T-cell (primary cell): Measurements from ENCODE around the gene DBNDD1. TPM values are rescaled to one million over a fixed set of nuclear protein-coding genes. Genes with fewer than 3 reads are reported as not detected.

ENCODE experiments used
- ATAC-seq, 4 experiments: fragments of 200-7000 bp in 3 of 4; fragments of 150-1000 bp in 1 of 4; cut with Tn5 transposase; replicated peaks in 1 of 4; 1 replicate in 3 of 4; 2 replicates in 1 of 4; pipeline ENCODE4 v1.10.0; 2021; ENCODE audit warnings: moderate library complexity in 3 of 4, mild to moderate bottlenecking in 2 of 4, moderate number of reproducible peaks in 1 of 4
- CTCF ChIA-PET, 2 donors: fragments of 300-600 bp; sonication (Branson Sonifier 250); formaldehyde crosslinking; loops; one replicate each; lab custom pipeline; 2022; ENCODE audit warnings: antibody characterized with exemption in 2 of 2; lab: Charles Lee
- POLR2A ChIA-PET, 2 donors: fragments of 300-600 bp; sonication (Branson Sonifier 250); formaldehyde crosslinking; loops; one replicate each; lab custom pipeline; 2022; ENCODE audit warnings: antibody characterized with exemption in 2 of 2; lab: Charles Lee
- DNase-seq, 35 experiments: peaks; one replicate each; pipeline versions ENCODE4 v3.0.0 to v3.0.0-alpha.2; 2013 to 2023
- H3K27ac ChIP-seq: one replicate; pipeline ENCODE4 v1.5.1; 2013; ENCODE audit warnings: low read length
- H3K27me3 ChIP-seq, 2 experiments: replicated peaks in 1 of 2; 1 replicate in 1 of 2; 2 replicates in 1 of 2; pipeline versions ENCODE4 v1.6.1 to v1.7.0; 2013; ENCODE audit warnings: low read length in 1 of 2, mixed read lengths in 1 of 2; ENCODE audit not compliant: control insufficient read depth in 2 of 2, insufficient read depth in 2 of 2; ENCODE audit errors: extremely low read depth in 1 of 2
- H3K36me3 ChIP-seq, 2 donors: 1 replicate in 1 of 2; 2 replicates in 1 of 2; pipeline versions ENCODE4 v1.6.1 to v1.7.0; 2013; ENCODE audit warnings: low read length in 1 of 2; ENCODE audit not compliant: control insufficient read depth in 2 of 2, insufficient read depth in 1 of 2; ENCODE audit errors: extremely low read depth in 1 of 2
- H3K4me1 ChIP-seq, 2 experiments: 1 replicate in 1 of 2; 2 replicates in 1 of 2; pipeline versions ENCODE4 v1.6.1 to v1.7.0; 2013; ENCODE audit warnings: low read length in 2 of 2, mixed read lengths in 1 of 2; ENCODE audit not compliant: insufficient read depth in 2 of 2, control insufficient read depth in 1 of 2; ENCODE audit errors: extremely low read depth in 1 of 2
- H3K4me3 ChIP-seq, 2 donors: 1 replicate in 1 of 2; 2 replicates in 1 of 2; pipeline versions ENCODE4 v1.5.1 to v1.7.0; 2013; ENCODE audit warnings: mild to moderate bottlenecking in 2 of 2, low read length in 1 of 2, moderate library complexity in 1 of 2; ENCODE audit not compliant: control insufficient read depth in 1 of 2; ENCODE audit errors: extremely low read depth in 1 of 2
- H3K9me3 ChIP-seq: 2 replicates; pipeline ENCODE4 v1.7.0; 2013
- H3K27ac Mint-ChIP-seq, 2 donors: one replicate each; pipeline ENCODE4 v1.8.0; 2020 to 2021; ENCODE audit warnings: mild to moderate bottlenecking in 2 of 2, mixed read lengths in 2 of 2
- H3K27me3 Mint-ChIP-seq, 2 donors: one replicate each; pipeline ENCODE4 v1.8.0; 2021 to 2022; ENCODE audit warnings: mixed read lengths in 2 of 2
- H3K36me3 Mint-ChIP-seq: one replicate; pipeline ENCODE4 v1.8.0; 2021; ENCODE audit warnings: mixed read lengths
- H3K4me1 Mint-ChIP-seq, 3 donors: one replicate each; pipeline ENCODE4 v1.8.0; 2020 to 2022; ENCODE audit warnings: mixed read lengths in 3 of 3, mild to moderate bottlenecking in 1 of 3
- H3K4me3 Mint-ChIP-seq, 3 donors: one replicate each; pipeline ENCODE4 v1.8.0; 2020 to 2022; ENCODE audit warnings: mild to moderate bottlenecking in 3 of 3, mixed read lengths in 3 of 3, moderate library complexity in 3 of 3
- H3K9me3 Mint-ChIP-seq, 3 donors: one replicate each; pipeline ENCODE4 v1.8.0; 2020 to 2022; ENCODE audit warnings: mixed read lengths in 3 of 3
- WGBS: methylation state at CpG from one replicate; pipeline ENCODE4 v1.1.5; 2013; ENCODE audit warnings: missing lambda C conversion rate; ENCODE audit not compliant: insufficient coverage; 5-methylcytosine and 5-hydroxymethylcytosine counted together
- total RNA-seq, 35 experiments: library from RNA in 6 of 35; stranded (reverse) in 6 of 35; fragments of 120-200 nt in 1 of 35; gene quantifications; one replicate each; pipeline versions ENCODE4 v1.2.1 to v1.2.4 and lab custom pipeline; 2013 to 2026

DBNDD1 gene
- total RNA-seq, 5 donors from 2014 or later (not counting 1 experiment from before 2014, with no cell fraction given): 0.70 to 3.6 (median 0.88) TPM

- H3K27me3 ChIP-seq: no peaks in the 10 kb centered on the region
- H3K36me3 ChIP-seq: peaks cover 17 to 23% of the 10 kb centered on the region in 2 donors
- POLR2A ChIA-PET: no interaction called here
- no peaks in the 10 kb centered on the region for H3K9me3 Mint-ChIP-seq
- ATAC-seq (no peak), DNase-seq (no peak)
- H3K27me3 Mint-ChIP-seq: no peaks in the 10 kb centered on the region
- no peaks in the 10 kb centered on the region for H3K4me1 ChIP-seq
- 100% methylated on average over 3 of the region's 10 CpGs for WGBS
- no peak overlapping the region for H3K27ac ChIP-seq
- no peak overlapping the region for H3K27ac Mint-ChIP-seq
- no peak overlapping the region for H3K4me3 ChIP-seq
- CTCF ChIA-PET: no interaction called here
- no peaks in the 10 kb centered on the region for H3K9me3 ChIP-seq
- no peak overlapping the region for H3K4me3 Mint-ChIP-seq
- H3K36me3 Mint-ChIP-seq: peaks cover 42% of the 10 kb centered on the region
- H3K4me1 Mint-ChIP-seq: peaks cover 0 to 11% (median 0%) of the 10 kb centered on the region in 3 donors
These were observed 60.7 kb downstream of the DBNDD1 start for GRCh38 chr16:89958596-89958995.

GRCh38 chr16:89958068-89958467 is 61.2 kb downstream of the DBNDD1 start:
- Mint-ChIP-seq H3K36me3 (peaks cover 40% of the 10 kb centered on the region), H3K9me3 (no peaks in the 10 kb centered on the region), H3K27me3 (no peaks in the 10 kb centered on the region), H3K27ac (no peak overlapping the region), H3K4me1 (peaks cover 0 to 12% (median 0%) of the 10 kb centered on the region in 3 donors), H3K4me3 (no peak overlapping the region)
- CTCF ChIA-PET: no interaction called here
- peaks cover 17 to 23% of the 10 kb centered on the region in 2 donors for H3K36me3 ChIP-seq
- no peak overlapping the region for H3K27ac ChIP-seq
- DNase-seq (no peak), ATAC-seq (peak in 2 of 4 experiments; percentile 32 to 34)
- POLR2A ChIA-PET: no interaction called here
- 92% methylated on average over 7 of the region's 7 CpGs for WGBS
- no peak overlapping the region for H3K4me3 ChIP-seq
- H3K4me1 ChIP-seq: no peaks in the 10 kb centered on the region
- H3K27me3 ChIP-seq: no peaks in the 10 kb centered on the region
- H3K9me3 ChIP-seq: no peaks in the 10 kb centered on the region

DNA sequence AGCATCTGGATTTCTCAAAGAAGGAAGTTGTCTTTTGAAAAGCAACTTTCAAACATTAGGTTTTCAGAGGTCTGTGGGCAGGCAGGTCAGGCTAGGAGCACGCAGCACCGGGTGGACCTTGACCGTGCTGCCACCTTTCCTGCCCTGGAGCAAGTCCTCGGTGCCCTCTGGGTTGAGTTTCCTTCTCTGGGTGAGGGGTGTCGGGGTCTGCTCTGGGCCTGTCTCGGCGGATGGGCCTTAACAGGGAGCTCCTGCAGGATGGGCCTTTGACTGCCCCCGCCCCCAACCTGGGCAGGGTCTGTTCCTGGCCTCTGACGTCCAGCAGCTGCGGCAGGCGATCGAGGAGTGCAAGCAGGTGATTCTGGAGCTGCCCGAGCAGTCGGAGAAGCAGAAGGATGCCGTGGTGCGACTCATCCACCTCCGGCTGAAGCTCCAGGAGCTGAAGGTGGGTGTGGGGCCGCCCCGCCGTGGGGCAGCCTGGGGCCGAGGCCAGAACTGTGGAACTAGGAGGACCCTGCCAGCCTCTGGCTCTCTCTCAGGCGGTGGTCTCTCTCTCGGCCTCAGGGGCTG is 62.0 kb downstream of the DBNDD1 start:
- ATAC-seq (no peak), DNase-seq (no peak)
- WGBS: 93% methylated on average over 23 of the region's 23 CpGs
- Histone ChIP-seq H3K27me3 (no peaks in the 10 kb centered on the region), H3K4me3 (no peak overlapping the region), H3K27ac (no peak overlapping the region), H3K36me3 (peaks cover 17 to 21% of the 10 kb centered on the region in 2 donors), H3K9me3 (no peaks in the 10 kb centered on the region), H3K4me1 (no peaks in the 10 kb centered on the region)
- H3K36me3 Mint-ChIP-seq: peaks cover 40% of the 10 kb centered on the region
- H3K4me1 Mint-ChIP-seq: peaks cover 0 to 13% (median 0%) of the 10 kb centered on the region in 3 donors
- no peak overlapping the region for H3K27ac Mint-ChIP-seq
- ChIA-PET CTCF (no interaction called here), POLR2A (no interaction called here)
- H3K4me3 Mint-ChIP-seq: no peak overlapping the region
- H3K27me3 Mint-ChIP-seq: no peaks in the 10 kb centered on the region
- no peaks in the 10 kb centered on the region for H3K9me3 Mint-ChIP-seq

DNA sequence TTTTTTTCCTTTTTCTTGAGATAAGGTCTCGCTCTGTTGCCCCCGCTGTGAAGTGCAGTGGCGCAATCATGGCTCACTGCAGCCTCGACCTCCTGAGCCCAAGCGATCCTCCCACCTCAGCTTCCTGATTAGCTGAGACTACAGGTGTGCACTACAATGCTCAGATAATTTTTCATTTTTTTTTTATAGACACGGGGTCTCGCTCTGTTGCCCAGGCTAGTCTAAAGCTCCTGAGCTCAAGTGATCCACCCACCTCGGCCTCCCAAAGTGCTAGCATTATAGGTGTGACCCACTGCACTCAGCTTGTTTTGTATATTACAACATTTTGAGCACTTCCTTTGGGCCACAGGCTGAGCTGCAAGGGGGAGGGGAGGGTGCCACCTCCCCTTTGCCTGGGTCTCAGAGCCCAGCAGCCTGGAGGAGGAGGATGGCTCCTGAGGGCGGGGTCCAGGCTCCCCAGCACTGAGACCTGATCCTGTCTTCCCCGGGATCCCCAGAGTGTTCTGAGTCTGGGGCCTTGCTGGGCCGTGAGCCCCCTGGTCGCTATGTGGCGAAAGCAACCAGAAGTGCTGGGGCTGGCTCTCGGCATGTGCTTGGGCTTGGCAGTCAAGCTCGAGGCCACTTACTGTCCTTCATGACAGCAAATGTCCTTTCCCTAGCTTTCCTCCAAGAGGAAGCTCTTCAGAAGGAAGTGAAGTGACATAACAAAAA is 62.6 kb downstream of the DBNDD1 start:
- Histone ChIP-seq H3K27ac (no peak overlapping the region), H3K27me3 (no peaks in the 10 kb centered on the region), H3K36me3 (peaks cover 17 to 21% of the 10 kb centered on the region in 2 donors), H3K9me3 (no peaks in the 10 kb centered on the region), H3K4me3 (no peak overlapping the region), H3K4me1 (no peaks in the 10 kb centered on the region)
- Mint-ChIP-seq H3K27me3 (no peaks in the 10 kb centered on the region), H3K4me1 (peaks cover 0 to 15% (median 0%) of the 10 kb centered on the region in 3 donors), H3K36me3 (peaks cover 40% of the 10 kb centered on the region), H3K4me3 (no peak overlapping the region), H3K27ac (no peak overlapping the region), H3K9me3 (no peaks in the 10 kb centered on the region)
- POLR2A ChIA-PET: no interaction called here
- DNase-seq: no peak
- no peak for ATAC-seq
- CTCF ChIA-PET: interaction anchor here in 1 of 2 donors (0.6 kb wide), 1 partner anchor 82 kb away, joined by 4 read pairs; no protein-coding TSS in a partner anchor
- WGBS: 93% methylated on average over 5 of the region's 15 CpGs

- H3K36me3 Mint-ChIP-seq: peaks cover 28% of the 10 kb centered on the region
- Histone ChIP-seq H3K36me3 (peaks cover 15 to 19% of the 10 kb centered on the region in 2 donors), H3K9me3 (no peaks in the 10 kb centered on the region), H3K27ac (no peak overlapping the region), H3K27me3 (no peaks in the 10 kb centered on the region), H3K4me1 (no peaks in the 10 kb centered on the region), H3K4me3 (no peak overlapping the region)
- no peak overlapping the region for H3K27ac Mint-ChIP-seq
- no peak overlapping the region for H3K4me3 Mint-ChIP-seq
- 93% methylated on average over 11 of the region's 15 CpGs for WGBS
- POLR2A ChIA-PET: no interaction called here
- H3K27me3 Mint-ChIP-seq: no peaks in the 10 kb centered on the region
- CTCF ChIA-PET: no interaction called here
- DNase-seq: no peak
- ATAC-seq: no peak
- peaks cover 0 to 20% (median 2%) of the 10 kb centered on the region in 3 donors for H3K4me1 Mint-ChIP-seq
- no peaks in the 10 kb centered on the region for H3K9me3 Mint-ChIP-seq
These were observed 64.1 kb downstream of the DBNDD1 start for GRCh38 chr16:89955001-89955685.
